22Rv1 (cell line): ENCODE measurements around the gene C9orf43.

Experiments
- CTCF ChIP-seq: fragments of 450-650 bp; IDR thresholded peaks from 2 replicates; pipeline ENCODE4 v1.5.1; 2017; ENCODE audit warnings: mild to moderate bottlenecking
- ZFX ChIP-seq: fragments of 450-650 bp; IDR thresholded peaks from 2 replicates; pipeline ENCODE4 v1.6.1; 2017; ENCODE audit warnings: antibody characterized with exemption, borderline replicate concordance

GRCh38 chr9:113472199-113472598 lies 61.7 kb downstream of the C9orf43 start:
- no peak for TF ChIP-seq CTCF
- TF ChIP-seq ZFX: no peak
